22Rv1 (cell line): Measurements from ENCODE around the gene GRIP2.

Experiments used
- ZFX ChIP-seq: fragments of 450-650 bp; IDR thresholded peaks from 2 replicates; pipeline ENCODE4 v1.6.1; 2017; ENCODE audit warnings: antibody characterized with exemption, borderline replicate concordance
- TF ChIP-seq, protein P1 (sequence below): fragments of 450-650 bp; IDR thresholded peaks from 2 replicates; pipeline ENCODE4 v1.5.1; 2017; ENCODE audit warnings: mild to moderate bottlenecking

DNA sequence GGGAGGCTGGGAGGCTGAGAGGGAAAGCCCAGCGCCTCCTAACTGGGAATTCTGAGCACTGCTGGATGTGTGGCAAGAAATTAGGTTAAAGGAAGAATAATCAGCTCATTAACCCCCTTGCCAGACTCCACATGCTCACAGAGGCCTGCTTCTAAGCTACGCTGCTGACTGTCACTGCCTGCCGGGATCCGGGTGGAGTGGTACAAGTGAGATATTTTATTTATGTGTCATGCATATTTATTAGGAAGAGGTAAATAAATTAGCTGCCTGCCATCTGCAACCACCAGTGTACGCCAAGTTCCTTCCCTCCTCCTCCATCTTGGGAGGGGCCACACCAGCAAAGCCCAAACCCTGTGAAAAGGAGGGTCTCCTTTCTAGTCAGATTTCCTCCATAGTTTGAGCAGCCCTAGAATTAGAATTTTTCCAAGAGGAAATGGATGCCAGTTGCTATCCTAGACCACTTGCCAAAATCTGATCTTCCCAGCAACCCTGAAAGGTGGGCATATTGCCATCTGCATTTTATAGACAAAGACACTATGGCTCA is 43.5 kb upstream of the GRIP2 start:
- TF ChIP-seq, protein P1, sequence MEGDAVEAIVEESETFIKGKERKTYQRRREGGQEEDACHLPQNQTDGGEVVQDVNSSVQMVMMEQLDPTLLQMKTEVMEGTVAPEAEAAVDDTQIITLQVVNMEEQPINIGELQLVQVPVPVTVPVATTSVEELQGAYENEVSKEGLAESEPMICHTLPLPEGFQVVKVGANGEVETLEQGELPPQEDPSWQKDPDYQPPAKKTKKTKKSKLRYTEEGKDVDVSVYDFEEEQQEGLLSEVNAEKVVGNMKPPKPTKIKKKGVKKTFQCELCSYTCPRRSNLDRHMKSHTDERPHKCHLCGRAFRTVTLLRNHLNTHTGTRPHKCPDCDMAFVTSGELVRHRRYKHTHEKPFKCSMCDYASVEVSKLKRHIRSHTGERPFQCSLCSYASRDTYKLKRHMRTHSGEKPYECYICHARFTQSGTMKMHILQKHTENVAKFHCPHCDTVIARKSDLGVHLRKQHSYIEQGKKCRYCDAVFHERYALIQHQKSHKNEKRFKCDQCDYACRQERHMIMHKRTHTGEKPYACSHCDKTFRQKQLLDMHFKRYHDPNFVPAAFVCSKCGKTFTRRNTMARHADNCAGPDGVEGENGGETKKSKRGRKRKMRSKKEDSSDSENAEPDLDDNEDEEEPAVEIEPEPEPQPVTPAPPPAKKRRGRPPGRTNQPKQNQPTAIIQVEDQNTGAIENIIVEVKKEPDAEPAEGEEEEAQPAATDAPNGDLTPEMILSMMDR: no peak
- no peak for TF ChIP-seq ZFX
